ENCODE results near the gene AMER1. TPM values are rescaled to one million over a fixed set of nuclear protein-coding genes. Genes with fewer than 3 reads are reported as not detected.

AMER1 gene
- total and polyA plus RNA-seq, 9 of the 15 experiments (the other 6 are each of a cell fraction or from before 2014, with no cell fraction given) = 0.29 to 4.6 (median 3.0) TPM

DNA sequence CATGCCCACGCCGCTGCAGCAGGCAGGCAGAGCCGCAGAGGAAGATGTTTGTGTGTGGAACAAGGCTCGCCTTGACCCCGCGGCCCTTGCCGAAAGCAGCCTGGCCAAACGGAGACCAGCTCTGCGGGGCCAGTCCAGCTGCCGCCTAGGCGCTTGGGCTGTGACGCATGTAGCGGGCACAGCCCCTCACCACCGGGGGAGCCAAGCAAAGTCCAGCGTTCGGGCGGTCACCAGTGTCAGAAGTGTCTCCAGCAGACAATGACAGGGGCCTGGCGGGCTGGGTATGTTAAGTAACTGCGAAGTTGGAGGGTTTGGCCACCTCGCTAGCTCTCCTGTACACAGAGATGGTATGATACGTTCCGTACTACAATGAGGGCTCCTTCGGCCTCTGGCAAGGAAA is 1.3 kb downstream of the AMER1 start:
- intact Hi-C loops (cut with micrococcal nuclease) = no loop called here
- no peak overlapping the region for H2AFZ ChIP-seq (ENCODE audit: low read depth, low read length)
- peak overlapping the region; percentile 69; the same call in 1 of the 2 replicates for H3K4me2 ChIP-seq (ENCODE audit: insufficient read depth, low read length)
- ChIA-PET POLR2A (no interaction called here), CTCF (ENCODE audit: low intra/inter-chr PET ratio) (no interaction called here)
- H3K9ac ChIP-seq (ENCODE audit: insufficient read depth in 1 of 2, low read depth in 2 of 2, low read length in 2 of 2) = peak overlapping the region in 1 of 2 experiments; percentile 90; a peak in 2 of 4 replicates
- H3K4me1 ChIP-seq (replicated peaks in 1 of 2; ENCODE audit: control insufficient read depth in 2 of 2, insufficient read depth in 2 of 2, low read length in 2 of 2) = peaks cover 3 to 24% of the 10 kb centered on the region in 2 experiments; a peak in 4 of 5 replicates
- TF ChIP-seq NFRKB (IDR thresholded peaks at IDR 0.05; ENCODE audit: low read depth) (no peak), ZNF586 (CRISPR knock-in tag; conservative IDR thresholded peaks at IDR 0.05) (no peak)
- TF ChIP-seq, protein P1, sequence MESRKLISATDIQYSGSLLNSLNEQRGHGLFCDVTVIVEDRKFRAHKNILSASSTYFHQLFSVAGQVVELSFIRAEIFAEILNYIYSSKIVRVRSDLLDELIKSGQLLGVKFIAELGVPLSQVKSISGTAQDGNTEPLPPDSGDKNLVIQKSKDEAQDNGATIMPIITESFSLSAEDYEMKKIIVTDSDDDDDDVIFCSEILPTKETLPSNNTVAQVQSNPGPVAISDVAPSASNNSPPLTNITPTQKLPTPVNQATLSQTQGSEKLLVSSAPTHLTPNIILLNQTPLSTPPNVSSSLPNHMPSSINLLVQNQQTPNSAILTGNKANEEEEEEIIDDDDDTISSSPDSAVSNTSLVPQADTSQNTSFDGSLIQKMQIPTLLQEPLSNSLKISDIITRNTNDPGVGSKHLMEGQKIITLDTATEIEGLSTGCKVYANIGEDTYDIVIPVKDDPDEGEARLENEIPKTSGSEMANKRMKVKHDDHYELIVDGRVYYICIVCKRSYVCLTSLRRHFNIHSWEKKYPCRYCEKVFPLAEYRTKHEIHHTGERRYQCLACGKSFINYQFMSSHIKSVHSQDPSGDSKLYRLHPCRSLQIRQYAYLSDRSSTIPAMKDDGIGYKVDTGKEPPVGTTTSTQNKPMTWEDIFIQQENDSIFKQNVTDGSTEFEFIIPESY (CRISPR knock-in tag; IDR thresholded peaks at IDR 0.05) = peak; percentile 76
- TF ChIP-seq, protein P2, sequence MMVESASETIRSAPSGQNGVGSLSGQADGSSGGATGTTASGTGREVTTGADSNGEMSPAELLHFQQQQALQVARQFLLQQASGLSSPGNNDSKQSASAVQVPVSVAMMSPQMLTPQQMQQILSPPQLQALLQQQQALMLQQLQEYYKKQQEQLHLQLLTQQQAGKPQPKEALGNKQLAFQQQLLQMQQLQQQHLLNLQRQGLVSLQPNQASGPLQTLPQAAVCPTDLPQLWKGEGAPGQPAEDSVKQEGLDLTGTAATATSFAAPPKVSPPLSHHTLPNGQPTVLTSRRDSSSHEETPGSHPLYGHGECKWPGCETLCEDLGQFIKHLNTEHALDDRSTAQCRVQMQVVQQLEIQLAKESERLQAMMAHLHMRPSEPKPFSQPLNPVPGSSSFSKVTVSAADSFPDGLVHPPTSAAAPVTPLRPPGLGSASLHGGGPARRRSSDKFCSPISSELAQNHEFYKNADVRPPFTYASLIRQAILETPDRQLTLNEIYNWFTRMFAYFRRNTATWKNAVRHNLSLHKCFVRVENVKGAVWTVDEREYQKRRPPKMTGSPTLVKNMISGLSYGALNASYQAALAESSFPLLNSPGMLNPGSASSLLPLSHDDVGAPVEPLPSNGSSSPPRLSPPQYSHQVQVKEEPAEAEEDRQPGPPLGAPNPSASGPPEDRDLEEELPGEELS (CRISPR knock-in tag; IDR thresholded peaks at IDR 0.05; ENCODE audit: borderline replicate concordance) = no peak
- no peaks in the 10 kb centered on the region for H3K36me3 ChIP-seq (ENCODE audit: control insufficient read depth, insufficient read depth, low read length)
- in situ Hi-C loops (cut with MboI) = no loop called here
- WGBS (ENCODE audit: insufficient coverage, low coverage, missing lambda C conversion rate) = 22% methylated on average over 4 of the region's 23 CpGs
- no peaks in the 10 kb centered on the region for H4K20me1 ChIP-seq (replicated peaks; ENCODE audit: control insufficient read depth, insufficient read depth, low read length)
- H3K27me3 ChIP-seq (ENCODE audit: control insufficient read depth in 2 of 2, insufficient read depth in 2 of 2, low read length in 2 of 2) = no peaks in the 10 kb centered on the region
- 0 out of 2 replicates have a peak overlapping the region, but pooled peaks have one; percentile 59 for H3K4me3 ChIP-seq
- no peak for FAIRE-seq
- no peaks in the 10 kb centered on the region for H3K9me1 ChIP-seq (ENCODE audit: control insufficient read depth, insufficient read depth, low read length)
- H3K9me3 ChIP-seq (replicated peaks; ENCODE audit: control insufficient read depth, insufficient read depth, low read depth, low read length) = no peaks in the 10 kb centered on the region
- BruUV-seq (replicated peaks) = no TSS peak
- ATAC-seq = no peak
- DNase-seq (ENCODE audit: extremely low read depth in 1 of 4, low spot score in 3 of 4) = no peak
- H3K27ac ChIP-seq (ENCODE audit: extremely low read depth, low read depth, low read length) = no peak overlapping the region
- H3K79me2 ChIP-seq (ENCODE audit: control insufficient read depth, insufficient read depth, low read length) = peaks cover 6% of the 10 kb centered on the region; the same call in 2 of the 3 replicates

All from K562 (cell line).